Measurements from ENCODE around the gene MXD4.
"Not testable (repeated sequence)": the region's sequence is repeated elsewhere in the genome, so short reads cannot be mapped to it uniquely, and the experiment has no call there.

MXD4 gene

DNA sequence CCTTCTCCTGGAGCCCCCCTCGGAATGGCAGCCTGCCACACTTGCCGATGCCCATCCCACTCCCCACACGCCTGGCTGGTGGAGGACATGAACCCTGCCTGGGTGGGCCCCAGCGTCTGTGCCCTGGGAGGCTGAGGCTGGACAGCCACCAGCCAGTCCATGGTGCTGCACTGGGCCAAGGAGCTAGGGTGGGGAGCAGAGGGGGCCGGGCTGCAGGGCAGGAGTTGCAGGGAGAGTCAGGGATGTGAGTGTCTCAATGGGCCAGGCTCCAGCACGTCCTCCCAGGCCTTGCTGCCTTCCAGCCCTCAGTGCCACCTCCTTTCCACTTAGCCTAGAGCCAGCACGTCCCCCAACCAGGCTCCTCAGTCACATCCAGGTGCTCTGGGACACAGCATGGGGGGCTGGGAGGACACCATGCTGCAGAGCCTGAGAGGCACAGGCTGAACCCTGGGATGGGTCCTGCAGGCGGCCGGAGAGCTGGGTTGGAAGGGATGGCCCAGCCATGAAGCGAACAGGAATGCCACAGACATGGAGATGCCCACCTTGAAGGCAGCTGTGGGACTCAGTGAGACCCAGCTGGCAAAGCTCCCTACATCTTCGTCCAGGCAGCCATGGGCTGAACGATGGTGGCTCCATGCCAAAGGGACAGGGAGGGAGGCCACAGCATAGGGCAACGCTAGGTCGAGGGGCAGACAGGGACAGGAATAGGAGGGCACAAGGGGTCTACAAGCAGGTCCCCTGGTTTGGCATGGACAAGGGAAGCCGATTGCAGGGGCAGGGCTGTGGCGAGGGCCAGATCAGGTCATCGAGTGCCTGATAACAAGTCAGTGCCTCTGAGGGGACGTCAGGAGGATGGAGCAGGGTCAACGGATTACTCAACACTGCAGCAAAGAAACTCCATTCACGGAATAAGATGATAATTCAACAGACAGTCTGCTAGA is 30.1 kb upstream of the MXD4 start:
- no peak for DNase-seq

DNA sequence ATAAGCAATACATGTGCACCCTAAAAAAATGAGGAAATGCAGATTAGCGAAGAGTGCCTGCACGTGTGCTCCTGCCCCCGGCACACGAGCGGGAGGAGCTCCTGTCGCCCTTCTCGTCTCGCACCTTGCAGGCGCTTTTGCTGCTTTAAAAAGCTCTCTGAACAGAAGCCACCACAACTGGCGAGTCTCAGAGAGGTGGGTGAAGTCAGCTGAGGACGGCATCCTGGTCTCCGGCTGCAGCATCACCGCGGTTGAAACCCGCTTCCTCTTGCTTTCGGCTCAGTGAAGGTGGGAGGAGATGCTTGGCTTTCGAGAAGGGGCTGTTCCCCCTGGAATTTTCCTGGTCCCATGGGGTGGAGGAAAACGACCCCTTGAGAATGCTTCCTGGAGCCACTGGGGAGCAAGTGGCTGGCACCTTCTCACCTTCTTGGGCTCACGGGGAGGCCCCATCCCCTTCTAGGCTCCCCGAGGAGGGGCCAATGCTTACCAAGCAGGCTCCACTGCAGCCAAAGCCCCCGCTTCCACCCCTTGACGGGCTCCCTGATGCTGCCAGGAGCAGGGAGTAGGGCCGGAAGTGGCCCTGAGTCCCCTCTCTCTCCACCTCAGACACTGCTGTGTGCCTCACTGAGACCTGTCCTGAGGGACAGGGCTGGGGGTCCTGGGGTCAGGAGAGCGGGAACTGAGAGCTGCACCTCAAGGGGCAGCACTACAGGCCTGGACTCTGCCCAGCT is 29.2 kb upstream of the MXD4 start:
- no peak for DNase-seq

DNA sequence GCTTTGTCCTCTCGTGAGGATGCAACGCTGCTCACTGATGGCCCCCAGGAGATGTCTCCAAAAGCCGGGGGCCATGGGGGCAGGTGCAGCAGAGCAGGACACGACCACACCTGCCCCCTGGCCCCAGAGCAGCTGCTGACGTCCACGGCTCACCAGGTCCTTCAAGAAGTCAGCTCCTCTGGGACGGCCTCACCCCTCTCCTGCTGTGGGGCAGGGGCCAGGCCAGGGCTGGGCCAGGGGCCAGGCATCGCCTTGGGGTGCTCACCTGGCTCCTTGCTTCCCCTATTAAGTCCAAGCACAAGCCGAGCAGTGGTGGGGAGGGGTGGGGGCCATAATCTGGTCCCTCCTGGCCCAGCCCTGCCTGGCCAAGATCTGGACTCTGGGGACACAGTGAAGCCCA is 28.6 kb upstream of the MXD4 start:
- DNase-seq, result no peak

DNA sequence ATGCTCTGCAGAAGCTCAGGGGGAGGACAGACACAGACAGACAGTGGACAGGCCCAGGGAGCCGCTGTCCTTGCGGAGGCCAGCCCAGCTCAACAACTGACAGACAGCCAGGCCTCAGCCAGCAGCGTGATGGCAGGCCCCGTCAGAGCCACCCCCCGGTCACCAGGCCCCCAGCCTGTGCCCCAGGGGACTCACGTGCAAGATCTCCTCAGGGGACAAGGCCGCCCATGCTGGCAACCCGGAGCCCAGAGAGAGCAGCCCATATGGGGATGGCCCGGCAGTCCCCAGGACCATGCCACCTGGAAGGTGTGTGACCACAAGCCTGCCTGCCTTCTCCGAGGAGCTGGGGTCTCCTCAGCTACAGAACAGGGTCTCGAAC is 28.0 kb upstream of the MXD4 start:
- DNase-seq, result no peak

DNA sequence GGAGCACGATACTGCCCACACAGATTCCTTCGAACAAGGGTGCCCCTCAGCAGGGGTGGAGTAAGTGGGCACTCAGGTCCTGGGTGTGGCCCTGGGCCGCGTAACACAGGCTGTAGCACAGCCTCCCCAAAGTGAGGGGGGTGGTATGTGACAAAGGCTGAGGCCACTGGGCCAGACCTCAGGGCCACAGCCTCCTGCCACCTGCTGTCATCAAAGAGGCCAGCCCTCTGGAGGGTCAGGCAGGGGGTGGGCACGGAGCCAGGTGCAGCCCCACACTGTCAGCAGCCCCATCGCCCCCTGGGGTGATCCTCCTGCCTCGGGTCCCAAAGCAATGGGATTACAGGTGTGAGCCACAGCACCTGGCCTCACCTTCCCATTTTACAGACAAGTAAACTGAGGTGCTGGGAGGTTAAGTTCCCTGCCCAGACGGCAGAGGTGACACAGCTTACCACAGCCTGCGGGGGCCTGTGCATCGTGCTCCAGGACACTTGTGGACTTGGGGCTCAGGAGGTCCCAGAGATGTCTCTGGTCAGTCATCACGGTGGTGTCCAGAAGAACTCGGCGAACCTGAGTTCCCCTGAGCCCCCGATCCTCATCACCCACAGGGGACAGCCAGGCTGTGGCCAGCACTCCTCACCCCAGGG is 27.5 kb upstream of the MXD4 start:
- DNase-seq, result no peak

DNA sequence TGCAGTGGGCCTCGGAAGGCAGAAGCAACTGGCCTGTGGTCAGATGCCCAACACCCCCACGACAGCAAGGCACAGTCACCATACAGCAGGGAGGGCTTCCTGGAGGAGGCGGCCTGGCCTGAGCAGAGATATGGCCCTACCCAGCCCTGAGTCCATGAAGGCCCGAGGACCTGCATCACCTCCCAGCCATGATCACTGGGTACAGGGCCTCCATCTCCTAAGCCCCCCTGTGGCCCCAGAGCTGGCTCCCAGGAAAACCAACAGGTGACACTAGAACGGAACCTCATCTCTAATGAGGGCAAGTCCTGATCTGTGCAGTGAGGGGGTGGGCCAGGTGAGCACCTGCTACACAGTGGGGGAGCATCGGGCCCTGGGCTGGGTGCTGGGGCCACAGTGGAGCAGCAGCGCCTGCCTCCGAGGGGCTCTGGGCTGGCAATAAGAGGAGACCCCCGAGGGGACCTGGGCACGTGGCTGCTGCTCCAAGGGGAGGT is 26.2 kb upstream of the MXD4 start:
- no peak for DNase-seq

DNA sequence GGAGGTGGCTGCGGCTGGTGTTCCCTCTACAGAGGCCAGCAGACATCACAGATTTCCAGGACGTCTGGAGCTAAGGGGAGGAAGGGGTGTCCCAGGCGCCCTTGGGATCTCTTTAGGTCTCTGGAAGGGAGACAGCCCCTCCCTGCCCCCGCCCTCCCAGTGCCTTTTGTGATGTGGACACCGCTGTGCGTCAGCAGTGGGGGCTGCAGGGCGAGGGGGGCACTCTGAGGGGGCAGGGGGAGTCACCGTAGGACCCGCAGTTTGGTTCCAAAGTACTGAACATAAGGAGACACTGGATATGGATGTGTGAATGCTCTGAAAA is 25.6 kb upstream of the MXD4 start:
- no peak for DNase-seq

DNA sequence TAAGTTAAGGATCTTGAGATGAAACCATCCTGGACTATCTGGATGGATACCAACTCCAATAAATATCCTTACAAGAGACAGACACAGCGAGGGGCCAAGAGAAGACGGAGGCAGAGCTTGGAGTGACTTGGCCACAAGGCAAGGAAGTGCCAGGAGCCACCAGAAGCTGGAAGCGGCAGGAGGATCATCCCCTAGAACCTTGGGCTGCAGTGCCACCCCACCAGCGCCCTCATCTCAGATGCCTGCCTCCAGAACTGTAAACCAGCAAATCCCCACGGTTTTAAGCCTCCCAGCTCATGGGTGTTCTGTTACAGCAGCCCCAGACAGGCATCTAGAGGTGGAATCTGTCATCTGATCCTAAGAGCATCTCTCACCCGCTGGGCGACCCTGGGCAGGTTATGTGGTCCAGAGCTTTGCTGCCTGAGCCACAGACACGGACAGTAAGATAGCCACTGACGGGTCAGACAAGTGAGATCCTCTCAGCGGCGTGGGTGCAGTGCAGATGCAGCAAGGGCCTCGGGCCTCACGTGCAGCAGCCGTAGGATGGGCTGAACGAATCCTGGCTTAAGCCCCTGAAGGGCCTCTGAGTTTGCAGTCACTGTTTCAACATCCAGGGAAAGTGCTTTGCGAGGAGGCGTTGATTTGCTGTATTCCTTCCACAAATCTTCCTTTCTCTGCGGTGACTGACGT is 25.1 kb upstream of the MXD4 start:
- DNase-seq, result no peak

DNA sequence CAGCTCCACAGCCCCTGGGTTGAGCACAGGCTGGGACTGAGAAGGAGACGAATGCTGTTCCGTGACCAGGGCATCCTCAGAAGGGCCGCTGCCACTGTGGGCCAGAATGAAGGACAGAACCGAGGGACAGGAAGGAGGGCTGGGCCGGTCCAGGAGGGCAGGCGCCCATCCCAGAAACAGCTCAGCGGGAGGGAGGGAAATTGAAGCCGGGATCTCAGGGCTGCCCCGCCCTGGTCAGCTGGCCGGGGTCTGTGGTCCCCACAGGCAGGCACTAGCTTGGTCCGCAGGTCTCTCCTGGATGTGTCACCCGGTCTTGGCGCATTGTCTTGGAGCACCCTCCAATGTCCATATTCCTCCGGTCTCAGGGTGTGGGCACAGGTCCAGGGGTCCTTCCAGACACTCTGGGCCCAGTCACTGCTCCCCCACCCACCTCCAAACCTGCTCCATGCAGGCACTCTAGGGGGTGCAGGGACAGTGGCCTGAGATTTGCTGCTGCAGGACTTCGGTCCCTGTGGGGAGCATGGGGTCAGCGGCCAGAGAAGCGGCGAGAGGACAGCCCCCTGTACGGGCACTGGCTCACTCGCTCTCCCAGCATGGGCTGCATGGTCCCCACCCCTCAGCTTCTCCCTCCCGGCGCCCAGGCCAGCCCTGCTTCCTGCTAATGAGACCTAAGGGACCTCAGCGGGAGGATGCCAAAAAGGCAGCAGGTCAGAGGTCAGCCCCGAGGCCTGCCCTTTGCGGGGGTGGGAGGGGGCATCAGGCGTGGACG is 23.9 kb upstream of the MXD4 start:
- no peak for DNase-seq

DNA sequence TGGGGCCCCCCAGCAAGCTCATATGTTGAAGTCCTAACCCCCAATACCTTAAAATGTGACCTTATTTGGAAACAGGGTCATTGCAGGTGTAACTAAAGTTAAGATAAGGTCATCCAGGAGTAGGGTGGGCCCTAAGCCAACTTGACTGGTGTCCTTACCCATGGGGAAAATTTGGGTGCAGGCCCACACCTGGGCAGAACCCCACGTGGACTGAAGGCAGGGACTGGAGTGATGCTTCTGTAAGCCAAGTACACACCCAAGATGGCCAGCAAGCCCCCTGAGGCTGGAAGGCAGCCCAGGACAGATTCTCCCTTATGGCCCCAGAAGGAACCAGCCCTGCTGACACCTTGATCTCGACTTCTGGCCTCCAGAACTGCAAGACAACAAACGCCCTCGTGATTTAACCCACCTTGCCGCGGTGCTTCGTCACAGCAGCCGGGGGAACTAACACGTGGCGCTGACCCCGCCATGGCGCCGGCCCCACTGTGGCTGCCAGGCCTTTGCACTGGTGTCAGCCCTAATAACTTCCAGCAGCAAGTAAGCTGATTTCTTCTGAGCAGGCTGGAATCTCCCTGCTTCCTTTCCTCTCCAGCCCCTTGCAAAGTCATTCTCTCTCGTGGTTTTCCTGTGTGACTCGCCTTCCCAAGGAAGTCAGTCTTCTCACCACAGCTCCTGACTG is 23.2 kb upstream of the MXD4 start:
- DNase-seq, result no peak

DNA sequence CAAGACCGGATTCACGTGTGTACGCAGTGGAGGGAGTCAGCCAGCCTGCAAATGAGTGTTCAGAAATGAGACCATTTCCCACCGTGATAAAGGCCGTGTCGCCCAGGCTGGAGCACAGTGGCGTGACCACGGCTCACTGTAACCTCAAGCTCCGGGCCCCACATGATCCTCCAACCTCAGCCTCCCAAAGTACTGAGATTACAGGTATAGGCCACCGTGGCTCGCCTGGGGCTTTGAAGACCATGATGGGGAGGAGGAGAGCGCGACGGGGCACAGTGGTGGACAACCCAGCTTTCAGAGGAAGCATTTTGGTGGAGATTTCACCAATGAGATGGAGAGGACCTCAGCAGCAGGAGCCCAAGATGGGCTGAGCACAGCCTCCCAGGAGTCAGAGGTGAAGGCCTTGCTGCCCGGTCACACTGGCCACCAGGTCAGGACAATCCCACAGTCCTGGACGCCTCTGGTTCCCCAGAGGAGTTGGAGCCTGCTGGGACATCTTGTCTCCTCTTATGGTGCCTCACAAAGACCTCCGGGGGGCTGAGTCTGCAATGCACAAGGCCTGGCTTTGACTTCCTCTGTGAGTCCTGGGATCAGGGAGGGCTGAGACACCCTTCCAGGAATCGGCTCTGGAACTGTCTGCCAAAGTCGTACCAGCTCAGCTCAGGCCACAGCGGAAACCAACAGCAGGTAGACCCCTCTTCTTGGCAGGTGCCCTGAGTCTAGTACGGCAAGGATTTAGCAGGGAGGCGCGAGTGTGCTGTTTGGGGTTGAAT is 22.4 kb upstream of the MXD4 start:
- no peak for DNase-seq

DNA sequence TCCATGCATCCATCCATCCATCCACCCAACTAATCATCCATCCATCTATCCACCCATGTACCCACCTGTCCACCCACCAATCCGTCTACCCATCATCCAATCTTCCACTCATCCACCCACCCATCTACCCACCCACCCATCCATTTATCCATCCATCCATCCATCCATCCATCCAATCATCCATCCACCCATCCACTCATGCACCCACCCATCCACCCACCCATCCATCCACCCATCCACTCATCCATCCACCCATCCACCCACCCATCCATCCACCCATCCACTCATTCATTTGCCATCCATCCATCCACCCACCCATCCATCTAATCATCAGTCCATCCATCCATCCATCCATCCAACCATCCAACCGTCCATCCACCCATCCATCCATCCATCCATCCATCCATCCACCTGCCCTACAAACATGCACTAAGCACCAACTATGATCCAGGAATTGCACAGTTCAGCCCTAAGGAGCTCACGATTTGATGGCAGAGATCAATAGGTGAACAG is 21.3 kb upstream of the MXD4 start:
- no peak for DNase-seq

DNA sequence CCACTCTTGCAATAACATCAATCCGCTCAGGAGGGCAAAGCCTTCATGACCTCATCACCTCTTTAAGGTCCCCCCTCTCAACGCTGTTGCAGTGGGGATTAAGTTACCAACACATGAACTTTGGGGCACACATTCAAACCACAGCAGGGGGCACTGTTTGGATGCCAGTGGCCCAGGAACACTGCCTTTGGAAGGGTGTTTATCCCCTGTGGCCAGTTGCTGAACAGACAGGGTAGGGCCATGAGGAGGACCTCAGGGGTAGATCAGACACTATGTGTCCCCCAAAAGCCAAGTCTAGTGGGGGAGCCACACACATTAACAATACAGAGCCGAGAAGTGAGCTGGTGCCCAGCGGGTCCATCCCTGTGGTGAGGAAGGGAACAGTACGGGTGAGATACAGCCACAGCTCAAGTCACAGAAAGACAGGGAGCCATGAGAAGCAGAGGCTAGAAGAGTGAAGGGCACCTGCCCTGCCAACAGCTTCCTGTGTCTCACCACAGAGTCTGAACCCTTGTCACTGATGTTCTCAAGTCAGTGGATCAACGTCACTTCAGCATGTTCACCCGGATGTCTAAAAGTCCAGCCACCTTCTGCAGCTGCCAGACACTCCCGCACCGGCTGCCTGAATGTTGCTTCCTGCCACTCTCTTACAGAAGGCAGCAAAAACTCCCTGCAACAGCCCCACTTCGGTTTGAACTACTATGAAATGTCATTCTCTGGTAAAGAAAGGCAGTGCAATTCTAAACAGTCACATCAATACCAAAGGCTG is 19.9 kb upstream of the MXD4 start:
- peak; percentile 13 for DNase-seq

DNA sequence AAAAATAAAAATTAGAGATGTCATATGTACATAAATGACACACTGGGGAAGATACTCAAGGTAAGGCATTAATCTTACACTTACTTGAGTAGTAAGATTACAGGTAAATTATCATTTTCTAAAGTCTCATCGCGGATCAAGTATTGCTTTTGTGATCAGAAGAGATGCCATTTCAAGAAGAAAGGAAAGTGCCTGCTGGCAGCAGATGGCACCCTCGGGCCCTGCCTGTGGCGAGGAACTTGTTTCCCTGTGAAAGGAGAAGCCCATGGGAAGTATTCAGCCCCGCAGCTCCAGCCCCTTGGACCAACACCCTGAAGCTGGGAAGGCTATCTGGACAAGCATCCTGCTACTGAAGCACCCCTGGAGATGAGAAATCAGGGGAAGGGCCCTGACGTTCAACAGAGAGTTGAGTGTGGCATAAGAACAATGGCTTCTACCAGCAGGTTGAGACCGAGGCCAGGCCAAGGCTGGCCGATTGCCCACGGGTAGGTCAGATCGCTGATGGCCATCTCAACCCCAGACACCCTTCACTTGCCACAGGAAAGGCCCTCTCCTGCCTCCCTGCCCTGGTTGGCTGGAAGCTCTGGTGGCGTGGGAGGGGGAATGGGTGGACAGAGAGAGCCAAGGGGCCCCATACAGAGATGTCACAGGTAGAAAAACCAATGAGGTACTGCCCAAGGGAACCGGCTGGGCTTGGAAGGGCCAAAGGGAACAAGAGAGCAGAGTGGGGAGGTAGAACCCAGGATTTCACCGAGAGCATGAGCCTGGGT is 18.8 kb upstream of the MXD4 start:
- no peak for DNase-seq

DNA sequence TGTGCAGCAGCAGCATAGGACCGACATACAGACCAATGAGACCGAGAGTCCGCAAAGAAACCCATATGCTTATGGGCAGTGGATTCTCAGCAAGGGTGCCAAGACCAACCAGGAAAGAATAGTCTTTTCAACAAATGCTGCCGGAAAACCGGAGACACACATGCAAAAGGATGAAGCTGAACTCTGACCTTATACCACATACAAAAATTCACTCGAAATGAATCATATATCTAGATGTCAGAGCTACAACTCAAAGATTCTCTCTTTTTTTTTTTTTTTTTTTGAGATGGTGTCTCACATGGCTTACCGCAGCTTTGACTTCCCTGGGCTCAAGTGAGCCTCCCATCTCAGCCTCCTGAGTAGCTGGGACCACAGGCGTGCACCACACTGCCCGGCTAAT is 16.0 kb upstream of the MXD4 start:
- no peak for DNase-seq

DNA sequence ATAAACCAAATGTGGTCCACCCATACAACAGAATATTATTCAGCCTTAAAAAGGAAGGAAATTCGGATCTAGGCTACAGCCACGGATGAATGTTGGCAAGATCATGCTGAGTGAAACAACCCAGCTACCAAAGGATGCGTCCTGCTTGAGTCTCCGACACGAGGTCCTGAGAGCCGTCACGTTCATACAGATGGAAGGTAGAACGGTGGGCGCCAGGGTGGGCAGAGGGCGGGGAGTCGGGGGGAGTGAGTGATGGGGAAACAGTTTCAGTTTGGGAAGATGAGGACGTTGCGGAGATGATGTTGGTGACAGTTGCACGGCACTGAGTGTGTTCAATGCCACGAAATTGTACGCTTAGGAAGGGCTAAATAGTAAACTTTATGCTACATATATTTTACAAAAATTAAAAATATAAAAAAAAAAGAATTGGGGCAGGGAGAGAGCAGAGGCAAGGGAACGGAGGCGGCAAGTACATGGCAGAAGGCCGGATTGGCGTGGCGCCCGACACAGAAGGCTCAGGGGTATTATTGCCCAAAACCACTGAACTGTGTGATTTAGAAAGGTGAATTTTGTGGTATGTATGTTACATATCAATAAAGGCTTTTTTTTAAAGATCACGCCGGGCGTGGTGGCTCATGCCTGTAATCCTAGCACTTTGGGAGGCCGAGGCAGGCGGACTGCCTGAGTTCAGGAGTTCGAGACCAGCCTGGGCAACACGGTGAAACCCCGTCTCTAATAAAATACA is 14.8 kb upstream of the MXD4 start:
- no peak for DNase-seq

DNA sequence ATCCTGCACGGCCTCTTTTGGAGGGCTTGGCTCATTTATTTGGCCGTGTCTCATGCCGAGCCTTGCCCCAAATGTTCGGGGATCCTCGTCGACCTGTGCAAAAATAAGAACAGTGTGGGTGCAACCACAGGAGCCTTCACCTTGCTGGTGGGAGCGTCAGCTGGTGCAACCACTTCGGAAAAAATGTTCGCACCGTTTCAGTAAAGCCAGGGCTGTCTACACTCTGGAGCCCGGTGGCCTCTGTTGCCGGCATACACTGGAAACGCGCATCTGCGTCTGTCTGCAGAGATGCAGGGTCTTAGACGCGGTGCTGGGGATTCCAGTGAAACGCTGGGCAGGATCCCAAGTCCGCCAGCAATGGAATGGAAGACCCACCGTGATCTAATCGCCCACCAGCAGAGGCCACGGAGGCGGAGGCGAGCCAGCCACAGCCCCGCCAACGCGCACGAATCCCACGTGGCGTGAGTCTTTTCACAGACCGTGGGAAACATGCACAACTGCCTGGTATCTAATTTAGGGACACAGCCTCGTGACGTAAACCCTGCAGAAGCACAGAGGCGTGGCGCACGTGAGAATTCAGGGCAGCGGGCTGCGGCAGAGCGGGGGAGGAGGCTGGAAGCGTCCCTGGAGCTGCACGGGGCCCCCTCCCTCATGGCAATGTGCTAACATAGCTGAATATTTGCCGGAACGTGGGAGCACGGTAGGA is 13.8 kb upstream of the MXD4 start:
- no peak for DNase-seq

DNA sequence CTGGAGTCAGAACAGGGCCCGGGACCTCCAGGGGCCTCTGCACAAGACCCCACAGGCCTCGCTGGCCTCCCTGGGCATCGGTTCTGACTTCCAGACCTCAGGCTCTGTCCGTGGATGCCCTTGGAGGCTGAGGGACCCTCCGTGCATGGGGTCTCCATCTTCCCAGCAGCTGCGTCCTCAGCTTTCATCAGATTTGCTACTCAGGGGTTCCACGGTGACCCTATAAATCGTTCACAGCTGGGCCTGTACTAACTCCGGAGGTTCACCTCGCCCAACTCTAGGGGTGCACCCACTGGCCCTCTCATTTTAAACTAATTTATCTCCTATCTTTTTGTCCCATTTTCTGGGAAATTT is 13.1 kb upstream of the MXD4 start:
- not testable (repeated sequence) for DNase-seq

Measured in inflammatory macrophage treated with lipopolysaccharide for 4 hours (primary cell).